NT2/D1 (cell line): ENCODE results near the gene TMEM209.
"Not testable (repeated sequence)": the region's sequence is repeated elsewhere in the genome, so short reads cannot be mapped to it uniquely, and the experiment has no call there.

ENCODE experiments used
- DNase-seq: peaks from one replicate; pipeline ENCODE4 v3.0.0-alpha.2; 2011; ENCODE audit warnings: low read depth, low spot score
- H3K27me3 ChIP-seq: 2 replicates; pipeline ENCODE4 v1.6.0; 2011; ENCODE audit warnings: mild to moderate bottlenecking; ENCODE audit not compliant: insufficient read length, insufficient read depth
- H3K36me3 ChIP-seq: 2 replicates; pipeline ENCODE4 v1.6.1; 2011; ENCODE audit warnings: mild to moderate bottlenecking, low read length, mixed read lengths; ENCODE audit not compliant: insufficient read depth, insufficient read length
- H3K4me1 ChIP-seq: 2 replicates; pipeline ENCODE4 v1.5.1; 2011; ENCODE audit not compliant: insufficient read depth, insufficient read length
- H3K4me3 ChIP-seq: 2 replicates; pipeline ENCODE4 v1.5.1; 2011; ENCODE audit warnings: low read depth; ENCODE audit not compliant: insufficient read length
- H3K9ac ChIP-seq: 2 replicates; pipeline ENCODE4 v1.6.0; 2011; ENCODE audit warnings: low read depth; ENCODE audit not compliant: insufficient read length
- H3K9me3 ChIP-seq: 2 replicates; pipeline ENCODE4 v1.5.1; 2011; ENCODE audit warnings: mild to moderate bottlenecking, low read length; ENCODE audit not compliant: insufficient read depth
- SUZ12 ChIP-seq: IDR thresholded peaks from 2 replicates; pipeline ENCODE4 v1.6.1; 2011; ENCODE audit not compliant: insufficient read length, insufficient read depth; ENCODE audit errors: extremely low read depth
- YY1 ChIP-seq: IDR thresholded peaks from 2 replicates; pipeline ENCODE4 v1.6.1; 2011; ENCODE audit not compliant: insufficient read length, insufficient read depth
- ZNF274 ChIP-seq: IDR thresholded peaks from 2 replicates; pipeline ENCODE4 v1.6.1; 2011; ENCODE audit warnings: mild to moderate bottlenecking, low read depth, low read length

Gene TMEM209

GRCh38 chr7:130129011-130129411 is 76.2 kb downstream of the TMEM209 start:
- H3K9me3 ChIP-seq, result no peaks in the 10 kb centered on the region
- no peaks in the 10 kb centered on the region for H3K4me1 ChIP-seq
- H3K9ac ChIP-seq, result no peak overlapping the region
- no peak for DNase-seq
- no peaks in the 10 kb centered on the region for H3K27me3 ChIP-seq
- TF ChIP-seq ZNF274 (no peak), SUZ12 (no peak), YY1 (no peak)
- H3K36me3 ChIP-seq, result peaks cover 3% of the 10 kb centered on the region
- H3K4me3 ChIP-seq, result no peak overlapping the region

DNA sequence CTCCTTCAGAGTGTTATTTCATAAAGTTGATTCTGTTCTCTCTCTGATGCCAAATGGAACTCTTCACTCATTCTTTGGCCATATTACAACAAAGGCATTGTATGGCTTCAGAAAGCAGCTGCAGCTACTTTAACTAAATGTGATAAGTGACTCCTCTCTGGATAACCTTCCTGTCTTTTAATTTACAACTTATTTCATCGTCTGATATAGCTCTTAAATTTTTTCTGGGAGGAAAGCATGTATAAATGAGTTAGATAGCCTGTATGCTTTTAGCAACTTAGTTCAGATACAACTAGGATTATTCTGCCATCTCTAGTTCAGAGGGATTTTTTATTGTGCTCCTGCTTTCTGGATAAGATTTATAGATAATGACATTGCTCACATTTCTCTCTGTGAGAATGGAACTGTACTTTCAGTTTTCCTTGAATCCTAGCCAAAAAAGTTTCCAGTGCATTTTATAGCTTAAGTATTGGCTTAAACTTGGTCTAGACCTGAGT is 77.3 kb downstream of the TMEM209 start:
- Histone ChIP-seq H3K4me3 (no peak overlapping the region), H3K9me3 (no peaks in the 10 kb centered on the region), H3K36me3 (peaks cover 3% of the 10 kb centered on the region), H3K27me3 (no peaks in the 10 kb centered on the region), H3K4me1 (no peaks in the 10 kb centered on the region), H3K9ac (no peak overlapping the region)
- no peak for TF ChIP-seq SUZ12
- no peak for TF ChIP-seq YY1
- TF ChIP-seq ZNF274, result no peak
- DNase-seq, result no peak

DNA sequence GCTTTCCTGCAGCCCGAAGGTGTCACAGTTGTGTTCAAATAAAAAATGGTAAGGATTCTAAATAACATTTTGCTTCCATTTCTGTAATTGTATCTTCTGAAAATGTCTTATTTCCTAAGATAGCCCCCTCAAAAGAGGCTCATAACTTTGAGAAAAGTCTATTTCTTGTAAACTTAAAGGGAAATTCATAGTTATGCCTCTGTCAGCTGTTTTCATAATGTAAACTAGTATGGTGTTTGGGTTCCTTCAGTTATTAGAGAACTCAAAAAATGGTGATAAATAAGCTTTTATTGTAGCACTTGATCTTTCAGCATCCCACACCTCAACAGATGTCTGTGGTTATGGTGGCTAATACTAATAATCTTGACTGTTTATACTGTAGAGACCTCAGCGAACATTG is 77.8 kb downstream of the TMEM209 start:
- Histone ChIP-seq H3K4me3 (no peak overlapping the region), H3K9ac (no peak overlapping the region), H3K36me3 (peaks cover 3% of the 10 kb centered on the region), H3K4me1 (no peaks in the 10 kb centered on the region), H3K9me3 (no peaks in the 10 kb centered on the region), H3K27me3 (no peaks in the 10 kb centered on the region)
- no peak for TF ChIP-seq ZNF274
- no peak for TF ChIP-seq YY1
- no peak for TF ChIP-seq SUZ12
- DNase-seq, result no peak

DNA sequence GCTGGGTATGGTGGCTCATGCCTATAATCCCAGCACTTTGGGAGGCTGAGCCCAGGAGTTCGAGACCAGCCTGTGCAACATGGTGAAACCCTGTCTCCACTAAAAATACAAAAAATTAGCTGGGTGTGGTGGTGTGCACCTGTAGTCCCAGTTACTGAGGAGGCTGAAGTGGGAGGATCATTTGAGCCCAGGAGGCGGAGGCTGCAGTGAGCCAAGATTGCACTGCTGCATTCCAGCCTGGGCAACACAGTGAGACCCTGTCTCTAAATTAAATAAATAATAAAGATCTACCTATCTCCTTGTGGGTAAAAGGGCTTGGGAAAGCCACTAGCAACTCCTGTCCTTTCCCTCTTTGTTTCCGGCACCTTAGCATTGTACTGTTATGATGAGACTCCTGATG is 78.4 kb downstream of the TMEM209 start:
- H3K4me3 ChIP-seq, H3K9ac ChIP-seq, H3K36me3 ChIP-seq, DNase-seq, H3K9me3 ChIP-seq, H3K27me3 ChIP-seq, H3K4me1 ChIP-seq: not testable (repeated sequence)

DNA sequence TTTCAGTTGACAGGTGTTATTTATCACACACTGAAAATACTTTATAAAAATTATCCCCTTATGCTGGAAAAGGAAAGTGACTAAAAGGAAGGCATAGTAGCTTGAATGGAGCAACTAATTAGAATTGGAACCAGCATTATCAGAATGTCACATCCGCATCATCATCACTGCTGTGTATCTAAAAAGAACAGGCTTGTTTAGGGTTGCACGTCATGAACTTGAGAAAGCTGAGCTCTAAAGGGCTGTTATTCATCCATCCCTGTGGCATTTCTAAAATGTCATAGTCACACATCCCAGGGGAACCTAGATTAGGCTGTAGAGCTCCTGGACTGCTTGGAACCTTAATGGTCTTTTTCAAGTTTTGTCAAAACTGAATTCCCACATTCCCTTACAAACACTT is 80.5 kb downstream of the TMEM209 start:
- Histone ChIP-seq H3K9me3 (no peaks in the 10 kb centered on the region), H3K4me1 (no peaks in the 10 kb centered on the region), H3K4me3 (no peak overlapping the region), H3K36me3 (no peaks in the 10 kb centered on the region), H3K27me3 (no peaks in the 10 kb centered on the region), H3K9ac (no peak overlapping the region)
- DNase-seq, result no peak
- no peak for TF ChIP-seq SUZ12
- TF ChIP-seq YY1, result no peak
- no peak for TF ChIP-seq ZNF274

GRCh38 chr7:130123501-130123900 is 81.7 kb downstream of the TMEM209 start:
- DNase-seq, result no peak
- Histone ChIP-seq H3K4me1 (no peaks in the 10 kb centered on the region), H3K9me3 (no peaks in the 10 kb centered on the region), H3K9ac (no peak overlapping the region), H3K4me3 (no peak overlapping the region), H3K27me3 (no peaks in the 10 kb centered on the region), H3K36me3 (no peaks in the 10 kb centered on the region)
- TF ChIP-seq YY1 (no peak), SUZ12 (no peak), ZNF274 (no peak)

GRCh38 chr7:130118801-130119200 is 86.4 kb downstream of the TMEM209 start:
- H3K9ac ChIP-seq, result no peak overlapping the region
- no peak overlapping the region for H3K4me3 ChIP-seq
- H3K9me3 ChIP-seq, result no peaks in the 10 kb centered on the region
- no peaks in the 10 kb centered on the region for H3K36me3 ChIP-seq
- TF ChIP-seq SUZ12 (no peak), ZNF274 (no peak), YY1 (no peak)
- no peaks in the 10 kb centered on the region for H3K4me1 ChIP-seq
- no peaks in the 10 kb centered on the region for H3K27me3 ChIP-seq
- no peak for DNase-seq

- TF ChIP-seq SUZ12 (no peak), YY1 (no peak), ZNF274 (no peak)
- no peak overlapping the region for H3K9ac ChIP-seq
- H3K9me3 ChIP-seq, result no peaks in the 10 kb centered on the region
- H3K4me1 ChIP-seq, result no peaks in the 10 kb centered on the region
- DNase-seq, result no peak
- no peaks in the 10 kb centered on the region for H3K36me3 ChIP-seq
- no peaks in the 10 kb centered on the region for H3K27me3 ChIP-seq
- no peak overlapping the region for H3K4me3 ChIP-seq
Measured at GRCh38 chr7:130118294-130118693, 86.9 kb downstream of the TMEM209 start.
